DMS 273 treated with DMSO at 0.1 percent for 48 hours (cell line): ENCODE results near the gene IFFO2.

Source experiments
- DNase-seq: peaks from one replicate; lab custom pipeline; 2025; lab: John Stamatoyannopoulos, UW

IFFO2 gene

DNA sequence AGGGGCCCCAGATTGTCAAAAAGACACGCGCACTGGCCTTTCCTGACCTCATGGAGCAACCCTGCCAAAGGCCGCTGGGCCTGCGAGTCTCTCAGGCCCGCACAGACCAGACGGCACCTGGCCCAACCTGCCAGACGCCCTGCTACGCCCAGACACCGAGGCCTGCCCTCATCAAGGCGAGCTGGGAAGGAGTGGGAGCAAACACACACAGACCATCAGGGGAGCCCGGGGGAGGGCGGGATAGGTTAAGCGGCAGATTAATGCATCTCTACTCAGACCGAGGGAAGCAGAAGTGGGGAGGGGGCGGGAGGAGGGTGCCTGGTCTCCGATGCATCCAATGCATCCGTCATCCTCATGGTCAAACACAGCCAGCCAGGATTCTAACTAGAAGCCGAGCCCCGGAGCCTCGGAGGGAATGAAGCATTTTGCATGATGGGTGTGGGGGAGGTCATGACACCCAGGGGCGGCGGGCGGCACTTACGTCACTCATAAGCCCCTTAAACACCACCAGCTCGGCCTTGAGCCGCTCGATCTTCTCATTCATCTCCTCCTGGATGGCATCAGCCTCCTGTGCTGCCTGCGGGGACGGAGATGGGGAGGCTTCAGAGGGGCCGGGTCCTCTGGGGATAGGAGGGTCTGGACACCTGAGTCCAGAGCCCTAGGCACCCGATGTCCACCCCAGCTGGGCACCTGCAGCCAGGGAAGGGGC is 37.1 kb downstream of the IFFO2 start:
- no peak for DNase-seq

DNA sequence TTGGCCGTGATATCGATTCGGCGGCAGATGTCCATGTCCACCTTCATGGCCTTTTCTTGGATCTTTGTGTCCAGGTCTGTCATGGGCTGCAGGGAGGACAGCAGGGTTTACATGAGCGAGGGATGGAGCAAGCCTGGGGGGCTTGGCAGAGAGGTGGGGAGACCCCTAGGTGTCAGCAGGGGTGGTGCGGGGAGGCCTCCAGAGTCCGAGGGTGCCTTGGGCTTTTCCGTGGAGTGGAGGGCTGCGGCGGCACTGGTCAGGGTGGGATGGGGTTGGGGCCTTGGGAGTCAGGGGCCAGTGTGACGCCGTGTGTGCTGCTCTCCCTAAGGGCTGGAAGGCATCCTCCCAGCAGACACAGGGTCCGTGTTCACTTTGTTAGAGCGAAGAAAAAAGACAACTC is 38.1 kb downstream of the IFFO2 start:
- no peak for DNase-seq

DNA sequence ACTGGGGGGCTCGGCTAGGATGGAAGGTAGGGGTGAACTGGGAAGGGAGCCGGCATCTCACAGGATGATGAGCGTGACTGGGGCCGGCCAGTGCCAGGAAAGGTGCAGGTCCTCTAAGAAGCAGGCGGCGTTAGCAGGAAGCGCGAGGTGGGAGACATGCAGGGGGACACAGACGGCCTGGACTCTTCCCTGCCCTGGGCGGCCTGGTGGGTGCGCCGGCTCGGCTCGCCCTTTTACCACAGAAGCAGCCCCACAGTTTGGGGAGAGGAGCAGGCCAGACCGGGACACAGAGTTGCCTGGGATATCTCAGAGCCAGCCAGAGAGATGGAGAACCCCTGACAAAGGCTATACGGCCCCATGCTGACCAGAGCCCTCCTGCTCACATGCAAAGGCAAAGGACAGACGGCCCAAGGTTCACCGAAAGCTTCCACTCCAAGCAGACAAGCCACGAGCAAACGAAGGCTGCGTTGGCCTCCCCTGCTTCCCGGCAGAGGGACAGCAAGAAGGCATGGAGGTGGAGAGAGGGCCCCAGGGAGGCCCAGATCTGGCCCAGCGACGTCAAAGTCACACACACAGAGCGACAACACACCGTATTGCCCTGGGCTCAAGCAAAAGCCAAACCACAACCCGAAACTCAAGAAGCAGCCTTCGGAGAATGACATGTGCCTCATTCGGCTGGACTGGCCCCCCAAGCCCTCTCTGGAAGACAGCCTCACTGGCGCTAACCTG is 39.2 kb downstream of the IFFO2 start:
- DNase-seq, result no peak

DNA sequence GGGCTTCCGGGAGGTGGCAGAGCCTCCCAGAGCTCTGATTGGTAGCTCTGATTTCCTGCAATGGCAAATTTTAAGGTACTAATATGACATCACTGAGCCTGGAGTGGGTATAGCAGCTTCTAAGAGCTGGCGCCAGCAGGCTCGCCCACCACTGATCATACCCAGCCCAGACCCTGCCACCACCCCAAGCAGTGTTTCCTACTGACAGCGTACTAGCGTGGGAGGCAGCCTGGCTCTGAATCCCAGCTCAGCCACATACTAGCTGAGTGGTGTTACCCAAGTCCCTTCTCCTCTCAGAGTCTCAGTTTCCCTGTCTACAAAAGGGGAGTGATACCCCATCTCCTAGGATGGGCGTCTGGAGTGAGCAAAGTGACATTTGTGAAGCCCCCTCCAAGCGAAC is 41.1 kb downstream of the IFFO2 start:
- DNase-seq, result no peak

DNA sequence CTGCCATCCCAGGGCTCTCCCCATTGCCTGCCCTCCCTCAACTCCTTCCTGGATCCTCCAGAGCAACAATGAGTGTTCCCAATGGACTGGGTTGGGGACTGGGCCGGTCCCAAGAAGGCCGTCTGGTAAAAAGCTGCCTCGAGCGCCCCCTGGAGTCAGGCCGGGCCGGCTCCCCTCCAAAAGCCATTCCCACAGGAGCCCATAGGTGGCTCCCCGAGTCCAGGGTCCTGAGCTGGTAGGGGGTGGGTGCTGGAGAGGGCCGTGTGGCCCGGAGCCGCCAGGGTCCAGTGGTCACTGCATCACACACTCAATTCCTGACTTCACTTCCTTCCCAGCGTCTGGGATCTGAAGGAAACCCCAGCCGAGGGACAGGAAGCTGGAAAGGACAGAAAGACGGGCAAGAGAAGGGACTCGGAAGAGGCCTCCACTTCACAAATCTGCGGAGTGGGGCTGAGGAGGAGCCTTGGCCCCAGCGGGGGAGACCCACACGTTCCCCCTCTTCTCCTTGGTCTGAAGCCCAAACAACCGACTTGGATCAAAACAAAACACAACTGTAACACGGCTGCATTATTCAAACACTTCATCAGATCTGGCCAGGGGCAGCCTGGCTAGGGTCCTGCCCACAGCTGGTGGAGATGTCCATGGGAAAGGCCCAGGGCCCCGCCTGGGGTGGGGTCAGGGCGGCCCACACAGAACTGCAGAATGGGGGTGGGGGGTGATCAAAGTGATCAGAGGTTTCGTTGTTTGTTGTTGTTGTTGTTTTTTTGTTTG is 43.2 kb downstream of the IFFO2 start:
- DNase-seq, result peak; percentile 23

DNA sequence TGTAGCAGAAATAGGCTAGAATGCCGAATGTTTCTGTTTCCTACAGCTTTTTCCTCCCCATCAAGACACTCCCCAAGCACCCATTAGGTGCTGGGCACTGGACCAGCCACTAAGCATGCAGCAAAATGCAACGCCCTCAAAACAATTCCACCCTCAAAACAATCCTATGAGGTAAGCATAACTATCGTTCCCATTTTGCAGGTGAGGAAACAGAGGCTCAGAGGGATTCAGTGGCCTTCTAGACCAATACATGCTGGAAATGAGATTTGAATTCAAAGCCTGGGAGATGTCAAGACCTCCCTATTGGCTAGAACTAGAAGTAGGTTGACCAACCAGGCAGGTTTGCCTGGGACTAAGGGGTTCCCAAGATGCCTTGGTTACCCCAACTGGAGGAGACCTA is 43.9 kb downstream of the IFFO2 start:
- DNase-seq, result no peak

DNA sequence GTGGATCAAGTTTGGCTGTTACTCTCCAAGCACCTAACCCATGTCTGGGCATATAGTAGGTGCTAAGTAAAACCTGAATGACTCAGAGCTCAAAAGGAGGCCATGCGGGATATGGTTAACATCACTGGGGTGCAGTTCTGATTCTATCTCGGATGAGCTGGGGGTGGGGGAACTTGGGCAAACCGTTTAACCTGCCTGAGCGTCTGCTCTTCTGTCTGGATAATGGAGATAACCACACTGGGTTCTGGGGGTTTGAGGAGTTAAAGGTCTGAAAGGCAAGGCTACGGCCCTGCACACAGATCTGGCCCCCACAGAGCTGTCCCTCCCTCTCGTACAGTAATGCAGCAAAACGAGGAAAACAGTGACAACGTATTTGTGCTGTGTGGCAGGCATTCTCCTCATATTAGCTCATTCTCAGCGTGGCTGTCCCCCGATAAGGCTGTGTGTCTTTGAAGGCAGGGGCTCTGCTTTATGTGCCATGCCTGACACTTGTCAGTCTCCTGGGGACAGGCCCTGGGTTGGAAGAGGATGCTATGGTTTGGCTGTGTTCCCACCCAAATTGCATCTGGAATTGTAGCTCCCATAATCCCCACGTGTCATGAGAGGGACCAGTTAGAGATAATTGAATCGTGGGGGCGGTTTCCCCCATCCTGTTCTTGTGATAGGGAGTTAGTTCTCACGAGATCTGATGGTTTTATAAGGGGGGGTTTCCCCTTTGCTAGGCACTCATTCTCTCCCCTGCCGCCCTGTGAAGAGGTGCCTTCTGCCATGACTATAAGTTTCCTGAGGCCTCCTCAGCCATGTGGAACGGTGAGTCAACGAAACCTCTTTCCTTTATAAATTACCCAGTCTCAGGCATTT is 47.3 kb downstream of the IFFO2 start:
- no peak for DNase-seq

DNA sequence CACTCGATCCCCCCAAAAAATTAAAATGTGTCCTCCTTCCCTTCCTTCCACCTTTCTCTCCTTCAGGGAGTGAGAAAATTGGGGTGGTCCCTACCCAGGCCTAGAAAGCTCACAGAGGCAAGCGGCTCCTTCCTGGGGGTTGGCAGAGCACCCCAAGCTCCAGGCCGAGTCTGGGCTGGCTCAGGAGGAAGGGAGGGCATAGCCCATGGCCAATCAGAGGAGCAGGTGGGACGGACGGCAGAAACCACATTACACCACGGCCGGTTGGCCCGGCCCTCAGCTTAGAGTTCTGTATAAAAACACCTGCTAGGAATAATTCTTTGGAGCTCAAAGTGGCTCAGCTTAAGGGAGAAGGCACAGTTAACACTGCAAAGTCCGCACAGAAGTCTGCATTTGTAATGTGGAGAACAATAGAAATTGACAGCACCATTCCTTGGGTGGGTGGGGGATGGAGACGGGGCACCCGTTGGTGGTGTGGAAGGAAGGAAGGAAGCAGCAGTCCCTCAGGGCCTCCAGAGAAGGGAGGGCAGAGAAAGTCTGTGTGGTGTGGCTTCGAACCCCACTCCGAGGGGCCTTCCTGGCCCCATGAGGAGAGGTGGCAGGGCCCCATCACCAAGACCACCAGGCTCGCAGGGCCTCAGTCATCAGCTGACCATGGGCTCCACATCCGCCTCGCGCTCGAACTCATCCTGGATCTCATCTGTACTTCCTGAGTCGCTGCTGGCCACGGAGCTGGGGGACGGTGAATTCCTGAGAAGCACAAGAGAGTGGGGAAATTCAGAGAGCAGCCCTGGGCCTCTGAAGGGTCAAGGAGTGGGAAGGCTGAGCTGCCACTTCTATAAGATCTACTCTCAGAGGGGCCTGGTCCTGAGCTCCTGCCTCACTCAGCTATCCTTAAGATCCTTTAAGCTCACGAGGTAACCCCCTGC is 48.3 kb downstream of the IFFO2 start:
- DNase-seq, result no peak

DNA sequence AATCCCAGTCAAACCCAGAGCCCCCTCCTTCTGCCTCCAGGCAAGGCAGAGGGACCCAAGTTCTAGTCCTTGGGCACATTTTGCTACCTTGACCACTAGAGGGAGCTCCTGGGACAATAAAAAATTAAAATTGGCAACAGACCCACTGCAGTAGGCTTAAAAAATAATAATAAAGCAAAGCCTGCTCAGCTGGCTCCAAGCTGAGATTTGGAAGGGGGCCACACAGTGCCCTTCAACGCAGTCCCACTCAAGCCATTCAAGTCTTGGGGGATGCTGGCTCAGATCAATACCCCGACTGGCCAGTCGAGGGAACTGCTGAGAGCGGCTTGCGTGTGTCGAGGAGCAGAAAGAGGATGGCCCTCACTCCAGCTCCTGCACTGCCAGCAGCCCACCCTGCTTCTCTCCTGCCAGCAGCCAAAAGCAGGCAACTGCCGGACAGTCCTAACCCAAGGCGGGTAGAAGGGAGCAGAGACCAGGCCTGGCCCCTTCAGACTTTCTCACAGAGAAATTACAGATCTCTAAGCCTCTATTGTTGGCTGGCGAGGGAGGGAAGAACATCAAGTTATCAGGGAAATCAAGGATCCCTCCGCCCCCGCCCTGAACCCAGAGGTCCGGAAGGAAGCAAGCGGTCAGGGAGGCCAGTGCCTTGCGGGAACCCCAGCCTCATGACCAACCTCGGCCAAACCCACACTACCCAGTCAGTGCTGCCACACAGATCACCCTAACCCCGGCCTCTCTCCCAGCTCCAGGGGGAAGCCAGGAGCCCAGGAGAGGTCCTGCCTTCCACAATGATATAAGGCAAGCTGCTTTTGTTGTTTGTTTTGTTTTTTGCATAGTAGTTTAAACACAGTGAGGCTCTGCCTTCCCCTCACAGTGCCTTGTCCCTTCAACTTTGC is 49.2 kb downstream of the IFFO2 start:
- DNase-seq, result peak; percentile 26

DNA sequence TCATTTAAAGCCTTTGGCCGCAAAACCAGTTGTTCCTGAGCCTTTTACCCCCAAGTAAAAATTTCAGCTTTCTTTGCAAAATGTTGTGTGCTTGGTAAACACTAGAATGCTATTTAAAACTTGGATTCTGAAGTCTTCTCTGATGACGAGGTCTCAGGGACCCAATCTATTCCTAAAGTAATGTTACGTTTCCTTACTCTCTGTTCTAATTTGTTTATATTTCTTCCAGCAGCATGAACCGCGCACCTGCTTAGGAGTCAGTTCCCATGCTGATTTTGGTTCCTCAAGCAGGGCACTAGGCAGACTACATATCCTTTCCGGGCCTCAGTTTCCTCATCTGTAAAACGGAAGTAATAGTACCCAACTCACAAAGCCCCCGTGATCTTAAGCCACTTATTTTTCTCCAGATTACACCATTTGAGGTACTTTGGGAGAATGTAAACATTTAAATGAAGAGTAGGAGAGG is 53.2 kb downstream of the IFFO2 start:
- no peak for DNase-seq

DNA sequence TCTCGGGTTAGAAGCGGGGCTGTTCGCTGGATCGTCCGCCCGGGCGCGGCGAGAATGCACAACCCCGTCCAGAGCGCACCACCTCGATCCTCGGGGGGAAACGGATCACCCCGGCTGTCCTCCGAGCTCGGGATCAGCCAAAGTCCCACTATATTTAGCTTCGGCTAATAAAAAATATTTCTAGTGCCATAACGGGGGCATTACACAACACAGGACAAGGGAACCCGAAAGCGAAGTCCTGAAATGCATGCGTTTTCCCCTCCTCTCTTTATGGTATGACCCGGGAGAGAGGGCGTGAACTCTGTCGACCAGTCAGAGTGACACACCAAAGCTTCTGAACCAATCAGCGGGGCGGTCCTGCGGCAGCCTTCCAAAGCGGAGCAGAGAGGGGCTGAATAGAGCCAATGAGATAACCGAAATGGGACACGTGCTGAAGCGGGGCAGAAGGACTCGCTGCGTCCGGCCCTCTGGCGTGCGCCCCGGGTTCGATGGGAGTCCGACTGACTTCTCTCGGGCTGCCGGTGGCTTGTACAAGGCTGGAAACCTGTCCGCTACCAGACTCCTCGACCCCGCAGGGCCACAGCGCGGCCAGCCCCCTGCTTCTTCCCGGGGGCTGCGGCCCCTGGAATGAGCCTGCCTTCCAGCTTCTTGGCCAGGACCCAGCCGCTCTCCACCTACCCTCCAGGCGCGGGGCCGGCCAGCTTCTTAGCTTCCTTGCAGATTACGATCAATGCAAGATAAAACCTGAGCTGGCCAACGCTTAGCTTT is 53.8 kb downstream of the IFFO2 start, which contains the start of gene ALDH4A1:
Gene ALDH4A1, minus strand, starts transcription at position 33 of the 768 bp plus-strand sequence. Its CDS starts 32 bp downstream, at position 1.
- DNase-seq, result peak; percentile 96

DNA sequence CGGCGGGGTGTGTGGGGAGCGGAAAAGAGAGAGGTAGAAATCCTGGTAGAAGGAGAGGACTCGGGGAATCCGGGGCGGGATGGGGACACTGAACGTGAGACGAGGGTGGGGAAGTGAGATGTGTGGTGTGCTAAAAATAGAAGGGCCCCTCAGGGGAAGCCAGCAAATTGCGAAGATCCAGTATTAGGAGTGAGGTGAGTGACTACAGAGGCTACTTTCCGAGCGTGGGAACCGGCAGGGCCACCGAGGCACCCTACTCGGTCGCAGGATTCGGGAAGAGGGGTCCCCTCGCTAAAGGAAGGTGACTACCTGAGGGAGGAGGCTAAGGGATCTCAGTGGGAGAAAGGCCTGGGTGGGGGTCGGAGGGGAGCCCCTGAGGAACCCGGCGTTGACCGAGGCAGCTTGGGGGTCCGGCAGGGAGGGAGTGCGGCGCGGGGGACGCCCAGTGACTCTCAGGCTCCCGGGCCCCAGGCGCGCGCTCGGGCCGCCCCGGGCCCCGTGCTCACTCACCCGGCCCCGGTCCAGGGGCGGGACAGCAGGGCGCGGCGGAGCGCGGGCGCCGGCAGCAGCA is 54.4 kb downstream of the IFFO2 start:
- no peak for DNase-seq

DNA sequence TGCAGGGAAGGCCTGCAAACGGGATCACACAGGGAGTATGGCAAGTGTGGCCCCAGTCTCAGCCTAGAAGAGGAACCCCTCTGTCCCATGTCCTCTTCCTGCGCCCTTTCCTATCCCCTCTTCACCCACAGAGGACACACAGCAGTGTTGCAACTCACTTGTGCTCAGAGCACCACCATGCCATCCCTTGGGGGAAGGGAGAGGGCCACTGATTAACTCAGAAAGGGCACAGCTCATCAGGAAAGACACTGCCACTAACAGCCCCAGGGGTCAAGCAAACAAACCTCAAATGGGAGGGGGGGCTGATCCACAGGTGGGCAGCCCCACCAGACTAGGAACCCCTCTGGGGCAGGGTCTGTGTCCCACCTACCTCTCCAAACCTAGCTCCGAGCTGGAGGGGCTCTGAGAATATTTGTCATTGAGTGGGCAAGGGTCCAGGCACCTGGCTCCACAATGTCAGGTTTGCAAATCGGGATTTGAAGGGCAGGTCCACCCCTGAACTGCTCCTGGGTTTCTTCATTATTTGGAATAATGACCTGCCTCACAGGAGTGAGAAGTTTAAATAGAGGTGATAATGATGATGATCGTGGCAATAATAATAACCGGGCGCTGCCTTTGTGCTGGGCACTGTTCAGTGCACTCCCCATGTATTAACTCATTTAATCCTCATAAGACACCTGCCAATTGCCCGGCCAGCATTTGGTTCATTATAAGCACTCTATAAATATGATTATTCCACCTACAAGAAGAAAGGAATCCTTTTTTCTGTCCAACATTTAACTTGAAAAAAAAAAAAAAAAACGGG is 55.1 kb downstream of the IFFO2 start:
- no peak for DNase-seq

DNA sequence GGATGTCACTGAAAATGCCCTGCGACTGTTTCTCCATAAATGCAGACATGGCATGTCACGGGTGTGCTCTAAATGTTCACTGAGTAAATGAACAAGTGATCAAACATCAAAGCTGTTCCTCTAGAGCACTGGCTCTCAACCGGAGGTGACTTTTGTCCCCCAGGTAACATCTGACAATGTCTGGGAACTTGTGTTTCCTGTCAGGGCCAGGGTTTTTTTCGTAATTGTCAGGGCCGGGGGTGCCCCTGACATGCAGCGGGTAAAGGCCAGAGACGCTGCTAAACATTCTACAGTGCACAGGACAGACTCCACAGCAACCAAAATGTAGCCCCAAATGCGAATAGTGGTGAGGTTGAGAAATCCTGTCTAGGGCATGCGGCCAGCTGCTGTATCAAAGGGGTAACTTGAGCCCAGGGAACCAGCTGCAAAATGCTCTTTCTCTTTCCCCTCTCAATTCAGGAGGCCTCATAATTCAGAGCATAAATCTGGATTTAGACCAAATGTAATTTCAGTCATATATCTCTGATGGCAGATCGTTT is 56.1 kb downstream of the IFFO2 start:
- DNase-seq, result no peak

DNA sequence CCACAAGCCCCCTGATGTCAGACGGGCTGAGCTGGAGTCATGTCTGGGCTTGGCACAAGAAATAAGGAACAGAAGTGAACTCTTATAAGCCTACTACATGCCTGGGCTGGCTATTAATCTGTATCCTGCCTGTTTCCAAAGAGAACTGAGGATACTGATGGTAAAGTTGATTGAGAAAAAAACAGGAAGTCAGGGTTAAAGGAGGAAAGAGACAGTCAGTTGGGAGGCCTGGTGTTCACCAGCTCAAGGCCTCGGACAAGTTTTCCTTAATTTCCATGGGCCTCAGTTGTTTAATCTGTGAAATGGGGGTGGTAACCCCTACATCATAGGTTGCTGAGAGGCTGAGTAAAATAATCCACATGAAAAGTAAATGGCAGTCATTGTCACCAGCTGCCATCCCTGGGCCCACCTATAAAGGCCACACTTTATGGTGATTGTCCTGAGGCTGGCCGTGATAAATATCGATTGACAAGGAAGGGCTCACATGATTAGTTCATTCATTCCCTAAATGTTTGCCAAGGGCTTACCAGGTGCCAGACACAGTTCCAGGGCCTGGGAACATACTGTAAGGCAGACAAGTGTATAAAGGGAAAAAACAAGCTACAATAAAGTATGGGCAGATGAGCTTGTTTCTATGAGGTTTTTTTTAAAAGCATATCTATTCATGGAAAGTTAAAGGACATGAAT is 57.0 kb downstream of the IFFO2 start:
- no peak for DNase-seq

DNA sequence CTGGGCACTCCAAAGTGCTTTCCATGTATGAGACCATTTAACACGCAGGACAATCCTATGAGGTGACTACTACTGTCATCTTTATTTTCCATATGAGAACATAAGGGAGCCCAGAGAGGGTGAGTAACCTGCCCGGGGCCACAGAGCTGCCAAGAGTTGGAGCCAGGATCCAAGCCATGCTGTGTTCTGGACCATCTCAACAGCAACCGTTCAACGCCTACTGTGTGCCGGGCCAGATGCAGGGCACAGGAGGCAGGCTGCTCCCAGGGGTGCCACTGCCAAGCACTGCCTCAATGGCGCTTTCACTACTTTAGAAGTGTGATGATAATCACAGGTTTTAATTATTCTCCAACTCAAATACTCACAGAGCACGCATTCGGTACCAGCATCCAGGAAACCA is 57.9 kb downstream of the IFFO2 start:
- no peak for DNase-seq

DNA sequence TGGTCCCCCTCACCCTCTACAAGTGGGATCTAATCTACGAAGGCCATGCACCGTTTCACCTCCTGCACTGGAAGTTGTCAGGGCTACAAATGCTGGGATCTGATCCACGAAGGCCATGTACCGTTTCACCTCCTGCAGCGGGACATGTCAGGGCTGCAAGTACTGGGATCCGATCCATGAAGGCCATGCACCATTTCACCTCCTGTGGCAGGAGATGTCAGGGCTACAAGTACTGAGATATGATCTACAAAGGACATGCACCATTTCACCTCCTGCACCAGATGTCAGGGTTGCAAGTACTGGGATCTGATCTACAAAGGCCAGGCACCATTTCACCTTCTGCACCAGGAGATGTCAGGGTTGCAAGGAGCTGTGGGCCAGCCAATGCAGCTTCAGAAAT is 61.2 kb downstream of the IFFO2 start:
- no peak for DNase-seq
